ENCODE measurements around the gene DIP2B. TPM values are rescaled to one million over a fixed set of nuclear protein-coding genes. Genes with fewer than 3 reads are reported as not detected.

Gene DIP2B
- total RNA-seq, 1 experiment from 2014 or later: 26.1 TPM

GRCh38 chr12:50529345-50529744 lies 24.6 kb downstream of the DIP2B start:
- no peak for ATAC-seq
- Mint-ChIP-seq H3K9me3 (no peaks in the 10 kb centered on the region), H3K36me3 (no peaks in the 10 kb centered on the region), H3K4me1 (peaks cover 19% of the 10 kb centered on the region), H3K27me3 (ENCODE audit: low read depth) (no peaks in the 10 kb centered on the region), H3K27ac (no peak overlapping the region), H3K4me3 (no peak overlapping the region)
- ChIA-PET CTCF (no interaction called here), POLR2A (no interaction called here)
- DNase-seq (ENCODE audit: low spot score): no peak
- TF ChIP-seq SMAD3 (CRISPR knock-in tag; IDR thresholded peaks at IDR 0.05; ENCODE audit: borderline replicate concordance) (no peak), NFE2L1 (CRISPR knock-in tag; IDR thresholded peaks at IDR 0.05) (no peak), NR2C2 (CRISPR knock-in tag; IDR thresholded peaks at IDR 0.05) (no peak), E2F5 (CRISPR knock-in tag; IDR thresholded peaks at IDR 0.05) (no peak), ZNF121 (CRISPR knock-in tag; IDR thresholded peaks at IDR 0.05) (no peak), OVOL2 (CRISPR knock-in tag; IDR thresholded peaks at IDR 0.05; ENCODE audit: borderline replicate concordance) (no peak), ZNF219 (CRISPR knock-in tag; IDR thresholded peaks at IDR 0.05; ENCODE audit: borderline replicate concordance) (no peak), FOXP4 (CRISPR knock-in tag; IDR thresholded peaks at IDR 0.05) (no peak), ZNF396 (CRISPR knock-in tag; IDR thresholded peaks at IDR 0.05; ENCODE audit: borderline replicate concordance) (no peak), ZSCAN18 (CRISPR knock-in tag; IDR thresholded peaks at IDR 0.05) (no peak), ZBTB21 (CRISPR knock-in tag; IDR thresholded peaks at IDR 0.05; ENCODE audit: borderline replicate concordance) (no peak), ZMAT4 (CRISPR knock-in tag; IDR thresholded peaks at IDR 0.05) (no peak), E2F1 (CRISPR knock-in tag; IDR thresholded peaks at IDR 0.05) (no peak), ATF3 (CRISPR knock-in tag; conservative IDR thresholded peaks at IDR 0.05) (no peak), NFYB (CRISPR knock-in tag; conservative IDR thresholded peaks at IDR 0.05; ENCODE audit: low read depth) (no peak), PRDM15 (CRISPR knock-in tag; IDR thresholded peaks at IDR 0.05) (no peak)

GRCh38 chr12:50530532-50530931 lies 25.7 kb downstream of the DIP2B start:
- POLR2A ChIA-PET: no interaction called here
- no peak for ATAC-seq
- no peaks in the 10 kb centered on the region for H3K36me3 Mint-ChIP-seq
- no peak for DNase-seq (ENCODE audit: low spot score)
- no peaks in the 10 kb centered on the region for H3K9me3 Mint-ChIP-seq
- H3K4me1 Mint-ChIP-seq: peaks cover 17% of the 10 kb centered on the region
- H3K4me3 Mint-ChIP-seq: no peak overlapping the region
- H3K27me3 Mint-ChIP-seq (ENCODE audit: low read depth): no peaks in the 10 kb centered on the region
- H3K27ac Mint-ChIP-seq: no peak overlapping the region
- CTCF ChIA-PET: no interaction called here
- no peak for TF ChIP-seq FOXK1 (CRISPR knock-in tag; IDR thresholded peaks at IDR 0.05)
- no peak for TF ChIP-seq JAZF1 (CRISPR knock-in tag; IDR thresholded peaks at IDR 0.05)
- no peak for TF ChIP-seq CDX4 (CRISPR knock-in tag; IDR thresholded peaks at IDR 0.05; ENCODE audit: borderline replicate concordance)
- TF ChIP-seq GRHL2 (CRISPR knock-in tag; IDR thresholded peaks at IDR 0.05; ENCODE audit: insufficient replicate concordance, severe bottlenecking): no peak
- no peak for TF ChIP-seq ATF2 (CRISPR knock-in tag; IDR thresholded peaks at IDR 0.05; ENCODE audit: borderline replicate concordance, low read depth)
- TF ChIP-seq ZBTB21 (CRISPR knock-in tag; IDR thresholded peaks at IDR 0.05; ENCODE audit: borderline replicate concordance): no peak
- TF ChIP-seq FOXP1 (CRISPR knock-in tag; IDR thresholded peaks at IDR 0.05; ENCODE audit: borderline replicate concordance): no peak
- no peak for TF ChIP-seq KAT7 (CRISPR knock-in tag; IDR thresholded peaks at IDR 0.05; ENCODE audit: borderline replicate concordance)
- no peak for TF ChIP-seq ZNF416 (CRISPR knock-in tag; IDR thresholded peaks at IDR 0.05)
